GM12891 (cell line): ENCODE data around the gene ANKH.

Experiments
- DNase-seq: peaks from one replicate; pipeline ENCODE4 v3.0.0; 2011; ENCODE audit warnings: low spot score; ENCODE audit not compliant: insufficient read length
- FAIRE-seq: peaks from 2 replicates; lab custom pipeline; 2011; peaks lifted over from hg19 to GRCh38; lab: Jason Lieb, UNC
- PAX5 ChIP-seq: IDR thresholded peaks from 2 replicates; pipeline ENCODE4 v1.6.1; 2011; ENCODE audit warnings: low read length, moderate library complexity, mild to moderate bottlenecking; ENCODE audit not compliant: insufficient read depth, severe bottlenecking
- POLR2A ChIP-seq: IDR thresholded peaks from 2 replicates; pipeline ENCODE4 v1.6.1; 2011; ENCODE audit warnings: low read depth, low read length, control low read depth
- POLR2AphosphoS5 ChIP-seq: IDR thresholded peaks from 2 replicates; pipeline ENCODE4 v1.6.1; 2011; ENCODE audit warnings: low read depth, low read length, control low read depth
- POU2F2 ChIP-seq: IDR thresholded peaks from 2 replicates; pipeline ENCODE4 v1.6.1; 2011; ENCODE audit warnings: low read depth, mild to moderate bottlenecking, control low read depth, low read length, moderate library complexity
- SPI1 ChIP-seq: IDR thresholded peaks from 2 replicates; pipeline ENCODE4 v1.6.1; 2011; ENCODE audit warnings: low read depth, low read length, control low read depth
- TAF1 ChIP-seq: IDR thresholded peaks from 2 replicates; pipeline ENCODE4 v1.6.1; 2011; ENCODE audit warnings: low read depth, low read length, control low read depth

ANKH gene

DNA sequence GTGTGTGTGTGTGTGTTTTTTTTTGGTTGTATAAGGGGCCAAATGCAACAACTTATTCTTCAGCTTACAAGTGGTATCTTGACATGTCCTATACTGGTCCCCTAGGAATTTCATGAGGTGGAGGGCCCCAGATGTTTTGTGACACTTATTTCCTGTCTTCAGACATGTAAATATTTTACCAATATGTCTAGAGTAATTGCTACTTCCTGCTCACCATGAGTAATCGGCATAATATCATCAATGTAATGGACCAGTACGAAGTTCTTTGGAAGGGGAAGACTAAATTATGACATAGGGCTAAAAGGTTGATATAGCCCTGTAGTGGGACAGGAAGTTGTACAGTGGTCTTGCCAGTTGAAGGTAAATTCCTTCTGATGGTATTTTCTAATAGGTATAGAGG is 210.7 kb downstream of the ANKH start:
- TF ChIP-seq POLR2AphosphoS5 (no peak), PAX5 (no peak), SPI1 (no peak), TAF1 (no peak)
- no peak for DNase-seq
- no peak for FAIRE-seq

DNA sequence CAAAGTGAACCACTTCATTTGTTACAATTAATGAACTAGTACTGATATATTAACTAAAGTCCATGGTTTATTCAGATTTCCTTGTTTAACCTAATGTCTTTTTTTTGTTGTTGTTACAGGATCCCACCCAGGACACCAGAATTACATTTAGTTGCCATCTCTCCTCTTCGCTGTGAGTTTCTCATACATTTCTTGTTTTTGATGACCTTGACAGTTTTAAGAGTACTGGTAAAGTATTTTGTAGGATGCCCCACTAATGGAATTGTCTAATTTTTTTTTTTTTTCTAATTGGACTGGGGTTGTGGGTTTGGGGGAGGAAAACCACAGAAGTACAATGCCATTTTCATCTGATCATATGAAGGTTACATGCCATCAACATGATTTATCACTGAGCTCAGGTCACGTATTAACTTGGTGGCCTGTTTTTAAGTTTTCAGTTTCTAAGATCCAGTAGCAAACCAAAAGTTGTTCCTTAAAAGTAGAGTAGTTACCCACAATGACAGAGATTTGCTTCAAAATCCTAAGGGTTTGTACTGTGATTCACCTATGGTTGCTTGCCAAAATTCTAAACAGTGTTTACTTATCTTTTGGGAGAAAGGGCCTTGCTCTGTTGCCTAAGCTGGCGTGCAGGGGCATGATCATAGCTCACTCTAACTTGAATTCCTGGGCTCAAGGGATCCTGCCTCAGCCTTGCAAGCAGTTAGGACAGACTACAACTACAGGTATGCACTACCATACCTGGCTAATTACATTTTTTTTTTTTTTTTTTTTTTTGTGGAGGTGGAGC is 211.6 kb downstream of the ANKH start:
- no peak for TF ChIP-seq POU2F2
- DNase-seq (no peak), FAIRE-seq (no peak)

DNA sequence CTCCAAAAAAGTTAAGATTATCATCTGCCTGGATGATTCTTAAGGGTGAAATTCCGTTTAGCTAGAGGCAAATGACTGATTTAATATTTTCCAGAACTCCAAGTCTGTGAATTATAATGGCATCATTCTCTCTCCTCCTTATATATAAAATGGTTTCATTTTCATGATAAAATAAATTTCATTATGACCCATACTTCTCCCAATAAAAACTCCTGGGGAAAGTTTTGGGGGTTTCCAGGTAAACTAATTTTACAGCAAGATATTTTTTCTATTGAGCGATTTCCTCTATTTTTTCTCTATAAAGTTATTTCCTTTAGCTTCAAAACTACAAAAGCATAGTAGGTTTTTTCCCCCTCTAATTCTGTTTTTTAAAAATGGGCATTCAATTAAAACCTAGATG is 214.7 kb downstream of the ANKH start:
- FAIRE-seq (no peak), DNase-seq (no peak)
- no peak for TF ChIP-seq TAF1
- no peak for TF ChIP-seq POLR2A

DNA sequence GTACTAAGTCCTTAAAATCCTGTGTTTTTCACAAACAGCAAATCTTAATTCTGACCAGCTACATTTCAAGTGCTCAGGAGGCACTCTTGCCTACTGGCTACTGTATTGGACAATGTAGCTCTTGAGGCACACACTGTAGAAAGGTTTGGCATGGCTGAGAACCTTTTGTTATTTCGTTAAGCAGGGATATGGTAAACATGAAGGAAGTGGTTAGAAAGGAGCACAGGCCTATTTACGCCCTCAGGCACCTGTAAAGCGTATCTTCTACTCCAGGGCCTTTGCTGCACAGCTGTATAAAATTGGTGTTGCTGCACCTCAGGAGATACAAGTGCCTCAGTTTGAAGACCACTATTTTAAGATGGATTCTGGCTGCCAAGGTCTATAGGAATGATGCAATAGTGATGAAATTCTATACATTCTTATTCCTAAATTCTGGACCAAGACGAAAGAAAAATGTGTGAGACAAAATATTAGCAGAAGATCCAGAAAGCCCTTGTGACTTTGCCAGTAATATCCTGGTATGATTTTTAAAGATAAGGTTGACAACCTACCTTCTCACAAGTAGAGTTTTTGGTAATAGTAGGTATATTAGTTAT is 216.3 kb downstream of the ANKH start:
- no peak for TF ChIP-seq TAF1
- TF ChIP-seq POLR2AphosphoS5: no peak
- no peak for TF ChIP-seq PAX5
- no peak for TF ChIP-seq SPI1
- no peak for TF ChIP-seq POU2F2
- no peak for TF ChIP-seq POLR2A
- FAIRE-seq (no peak), DNase-seq (no peak)
